Measurements from ENCODE around the gene THRAP3. TPM values are rescaled to one million over a fixed set of nuclear protein-coding genes. Genes with fewer than 3 reads are reported as not detected.

THRAP3 gene
- total and polyA plus RNA-seq, 2 of the 8 experiments (the other 6 are each of a cell fraction or from before 2014, with no cell fraction given): 40.2 to 183 TPM

GRCh38 chr1:36211841-36212240 lies 12.4 kb upstream of the THRAP3 start:
- Histone ChIP-seq H3K9ac (replicated peaks in 1 of 4; ENCODE audit: extremely low read depth in 1 of 4, low read depth in 3 of 4, low read length in 3 of 4) (no peak overlapping the region), H4K20me1 (replicated peaks in 1 of 2; ENCODE audit: control insufficient read depth in 1 of 2, insufficient read depth in 2 of 2, low read length in 2 of 2) (no peaks in the 10 kb centered on the region), H3K4me2 (ENCODE audit: insufficient read depth in 1 of 2, low read depth in 2 of 2, low read length in 2 of 2) (no peak overlapping the region), H3K56ac (replicated peaks; ENCODE audit: insufficient read length, low read depth, low read length) (no peak overlapping the region), H4K5ac (ENCODE audit: insufficient read length, low read depth, low read length) (no peak overlapping the region), H4K91ac (replicated peaks; ENCODE audit: insufficient read length, low read length) (no peak overlapping the region), H3K27me3 (replicated peaks in 1 of 4; ENCODE audit: control insufficient read depth in 3 of 4, extremely low read depth in 1 of 4, insufficient read depth in 3 of 4, low read length in 3 of 4) (no peaks in the 10 kb centered on the region), H3K18ac (ENCODE audit: extremely low read depth, low read length) (no peak overlapping the region), H2BK12ac (ENCODE audit: low read depth, low read length) (no peak overlapping the region), H3K4ac (replicated peaks; ENCODE audit: insufficient read length, low read depth, low read length) (no peak overlapping the region), H3K27ac (ENCODE audit: low read depth, low read length) (no peak overlapping the region), H3K23ac (ENCODE audit: insufficient read length) (no peak overlapping the region), H4K8ac (ENCODE audit: extremely low read depth, insufficient read depth, low read length) (no peak overlapping the region), H3K9me3 (ENCODE audit: insufficient read depth in 2 of 2, low read depth in 1 of 2, low read length in 1 of 2) (no peaks in the 10 kb centered on the region), H2BK15ac (ENCODE audit: low read length) (no peak overlapping the region), H3K36me3 (ENCODE audit: control insufficient read depth in 2 of 4, insufficient read depth in 4 of 4, low read length in 3 of 4) (no peaks in the 10 kb centered on the region), H3K79me2 (ENCODE audit: control insufficient read depth in 1 of 2, insufficient read depth in 2 of 2, low read length in 2 of 2) (no peaks in the 10 kb centered on the region), H2AFZ (ENCODE audit: low read length) (no peak overlapping the region), H3K14ac (ENCODE audit: insufficient read length) (no peak overlapping the region), H3K79me1 (ENCODE audit: low read depth, low read length) (no peaks in the 10 kb centered on the region), H2BK120ac (replicated peaks; ENCODE audit: low read depth, low read length) (no peak overlapping the region), H2BK20ac (ENCODE audit: low read length) (no peak overlapping the region), H3K4me3 (ENCODE audit: extremely low read depth in 1 of 4, insufficient read depth in 2 of 4, low read depth in 3 of 4, low read length in 4 of 4) (no peak overlapping the region), H3K4me1 (replicated peaks in 1 of 4; ENCODE audit: control insufficient read depth in 3 of 4, insufficient read depth in 4 of 4, low read length in 3 of 4) (no peaks in the 10 kb centered on the region; a peak in 1 of 7 replicates), H2AK5ac (ENCODE audit: low read depth, low read length) (no peak overlapping the region), H2BK5ac (ENCODE audit: low read depth, low read length) (no peak overlapping the region), H3K23me2 (ENCODE audit: low read depth, low read length) (no peaks in the 10 kb centered on the region)
- CTCF ChIA-PET (ENCODE audit: partially characterized antibody): interaction anchor here (0.6 to 3.8 kb wide), 7 partner anchors 12 to 121 kb away, joined by 3 to 17 read pairs (median 4); no protein-coding TSS in a partner anchor
- WGBS, 2 experiments (ENCODE audit: extremely low coverage in 1 of 2, insufficient coverage in 1 of 2, insufficient read length in 1 of 2, insufficient replicate concordance in 2 of 2, low coverage in 1 of 2, low lambda C conversion rate in 2 of 2, missing lambda C conversion rate in 1 of 2): 97% methylated on average over 2 of the region's 2 CpGs; no CpG with 5 or more reads in 1 of the 2 experiments
- POLR2A ChIA-PET (ENCODE audit: partially characterized antibody): interaction anchor here (1.2 kb wide), 1 partner anchor 29 kb away, joined by 3 read pairs; no protein-coding TSS in a partner anchor
- no peak for DNase-seq (ENCODE audit: low read depth in 1 of 2, low spot score in 2 of 2)
- FAIRE-seq: no peak
- TF ChIP-seq SRF (IDR thresholded peaks at IDR 0.05; ENCODE audit: low read depth, low read length): no peak
- TF ChIP-seq JUN (IDR thresholded peaks at IDR 0.05; ENCODE audit: low read depth, low read length): no peak
- TF ChIP-seq KDM5A (IDR thresholded peaks at IDR 0.05; ENCODE audit: low read length): no peak
- TF ChIP-seq, protein P1, sequence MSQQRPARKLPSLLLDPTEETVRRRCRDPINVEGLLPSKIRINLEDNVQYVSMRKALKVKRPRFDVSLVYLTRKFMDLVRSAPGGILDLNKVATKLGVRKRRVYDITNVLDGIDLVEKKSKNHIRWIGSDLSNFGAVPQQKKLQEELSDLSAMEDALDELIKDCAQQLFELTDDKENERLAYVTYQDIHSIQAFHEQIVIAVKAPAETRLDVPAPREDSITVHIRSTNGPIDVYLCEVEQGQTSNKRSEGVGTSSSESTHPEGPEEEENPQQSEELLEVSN (IDR thresholded peaks at IDR 0.05): no peak
- TF ChIP-seq, protein P2, sequence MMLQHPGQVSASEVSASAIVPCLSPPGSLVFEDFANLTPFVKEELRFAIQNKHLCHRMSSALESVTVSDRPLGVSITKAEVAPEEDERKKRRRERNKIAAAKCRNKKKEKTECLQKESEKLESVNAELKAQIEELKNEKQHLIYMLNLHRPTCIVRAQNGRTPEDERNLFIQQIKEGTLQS (IDR thresholded peaks at IDR 0.05; ENCODE audit: insufficient read depth, low read depth, low read length): no peak
- no peak for TF ChIP-seq FOSL1 (IDR thresholded peaks at IDR 0.05; ENCODE audit: insufficient read depth, low read depth, low read length)
- TF ChIP-seq TAF7 (optimal IDR thresholded peaks at IDR 0.05; ENCODE audit: borderline replicate concordance, low read depth, low read length): no peak
- no peak for TF ChIP-seq JUND (IDR thresholded peaks at IDR 0.05; ENCODE audit: low read length)
- TF ChIP-seq ZNF274 (IDR thresholded peaks at IDR 0.05; ENCODE audit: borderline replicate concordance, extremely low read depth, low read length): no peak
- no peak for TF ChIP-seq RNF2 (IDR thresholded peaks at IDR 0.05; ENCODE audit: borderline replicate concordance, low read depth, low read length, missing control alignments, poor library complexity, severe bottlenecking)
- no peak for TF ChIP-seq POLR2AphosphoS5 (IDR thresholded peaks at IDR 0.05; ENCODE audit: low read depth, low read length)
- no peak for TF ChIP-seq SP4 (IDR thresholded peaks at IDR 0.05; ENCODE audit: low read length)
- TF ChIP-seq HDAC2 (IDR thresholded peaks at IDR 0.05; ENCODE audit: borderline replicate concordance in 1 of 2, low read depth in 2 of 2, low read length in 2 of 2): no peak

Data from H1 (cell line).